ENCODE measurements around the gene ATP8B3. TPM values are rescaled to one million over a fixed set of nuclear protein-coding genes. Genes with fewer than 3 reads are reported as not detected.

The ATP8B3 gene
- polyA plus RNA-seq, 2 of the 4 experiments (the other 2 are of a cell fraction) = 2.7 to 3.9 TPM

- ATAC-seq = no peak
- TF ChIP-seq RAD21 (conservative IDR thresholded peaks at IDR 0.05 in 1 of 2, IDR thresholded peaks at IDR 0.05 in 1 of 2) (no peak), ZFP36 (IDR thresholded peaks at IDR 0.05; ENCODE audit: borderline replicate concordance, partially characterized antibody) (no peak), POLR2A (IDR thresholded peaks at IDR 0.05; ENCODE audit: low read length) (no peak), TFCP2L1 (CRISPR knock-in tag; IDR thresholded peaks at IDR 0.05) (no peak), CEBPB (IDR thresholded peaks at IDR 0.05) (no peak), HOXA7 (CRISPR knock-in tag; IDR thresholded peaks at IDR 0.05) (no peak), HDAC2 (IDR thresholded peaks at IDR 0.05) (no peak), EHMT2 (IDR thresholded peaks at IDR 0.05; ENCODE audit: low read depth) (no peak), HES2 (IDR thresholded peaks at IDR 0.05) (no peak), SMC3 (IDR thresholded peaks at IDR 0.05) (no peak), NPAS2 (CRISPR knock-in tag; IDR thresholded peaks at IDR 0.05; ENCODE audit: borderline replicate concordance) (no peak), POLR2AphosphoS2 (conservative IDR thresholded peaks at IDR 0.05; ENCODE audit: low read length) (no peak), CHD2 (IDR thresholded peaks at IDR 0.05; ENCODE audit: low read length, partially characterized antibody) (no peak), ESRRA (IDR thresholded peaks at IDR 0.05; ENCODE audit: borderline replicate concordance, low read length) (no peak)
- H3K9me3 ChIP-seq = no peaks in the 10 kb centered on the region
- H3K4me2 ChIP-seq = no peak overlapping the region
- no peak overlapping the region for H3K27ac ChIP-seq
- WGBS (ENCODE audit: missing lambda C conversion rate) = 94% methylated on average over 18 of the region's 26 CpGs
- ChIA-PET CTCF (interaction anchor here (0.5 to 3.7 kb wide), 6 partner anchors 9 to 1896 kb away, joined by 3 to 29 read pairs (median 8); no protein-coding TSS in a partner anchor), POLR2A (no interaction called here)
- peaks cover 13% of the 10 kb centered on the region for H3K4me1 ChIP-seq
- H3K4me3 ChIP-seq = no peak overlapping the region
- no peak for FAIRE-seq
- no peak for DNase-seq (ENCODE audit: low read depth in 1 of 2, low spot score in 1 of 2)
These were observed 2.9 kb upstream of the ATP8B3 start for GRCh38 chr19:1814833-1815604.

- H3K4me1 ChIP-seq = peaks cover 13% of the 10 kb centered on the region
These were observed 2.3 kb upstream of the ATP8B3 start for GRCh38 chr19:1814391-1814790.

More at GRCh38 chr19:1814391-1814790, 2.3 kb upstream of the ATP8B3 start:
- POLR2A ChIA-PET = no interaction called here
- no peaks in the 10 kb centered on the region for H3K9me3 ChIP-seq
- no peak overlapping the region for H3K4me3 ChIP-seq
- no peak overlapping the region for H3K27ac ChIP-seq
- H3K4me2 ChIP-seq = no peak overlapping the region
- WGBS (ENCODE audit: missing lambda C conversion rate) = 83% methylated on average over 9 of the region's 10 CpGs
- ATAC-seq (no peak), DNase-seq (ENCODE audit: low read depth in 1 of 2, low spot score in 1 of 2) (no peak), FAIRE-seq (no peak)
- CTCF ChIA-PET = interaction anchor here (0.5 to 3.7 kb wide), 8 partner anchors 9 to 1896 kb away, joined by 3 to 29 read pairs (median 6); no protein-coding TSS in a partner anchor
- TF ChIP-seq TFCP2L1 (CRISPR knock-in tag; IDR thresholded peaks at IDR 0.05) (no peak), SMC3 (IDR thresholded peaks at IDR 0.05) (no peak), POLR2AphosphoS2 (conservative IDR thresholded peaks at IDR 0.05; ENCODE audit: low read length) (no peak), HMGXB4 (CRISPR knock-in tag; IDR thresholded peaks at IDR 0.05; ENCODE audit: borderline replicate concordance) (no peak), CHD2 (IDR thresholded peaks at IDR 0.05; ENCODE audit: low read length, partially characterized antibody) (no peak), ZFP36 (IDR thresholded peaks at IDR 0.05; ENCODE audit: borderline replicate concordance, partially characterized antibody) (no peak), CBX2 (IDR thresholded peaks at IDR 0.05; ENCODE audit: borderline replicate concordance, low read depth) (no peak), CBX8 (IDR thresholded peaks at IDR 0.05) (no peak), KDM1A (IDR thresholded peaks at IDR 0.05; ENCODE audit: low read depth) (no peak), HOXB13 (CRISPR knock-in tag; IDR thresholded peaks at IDR 0.05; ENCODE audit: low read depth) (no peak), KDM5A (IDR thresholded peaks at IDR 0.05) (no peak), NFE2L2 (conservative IDR thresholded peaks at IDR 0.05; ENCODE audit: low read length) (no peak), JUN (IDR thresholded peaks at IDR 0.05) (no peak), EHMT2 (IDR thresholded peaks at IDR 0.05; ENCODE audit: low read depth) (no peak), HES2 (IDR thresholded peaks at IDR 0.05) (no peak), FOXS1 (CRISPR knock-in tag; IDR thresholded peaks at IDR 0.05) (no peak), MYC (IDR thresholded peaks at IDR 0.05; ENCODE audit: borderline replicate concordance, low read length) (no peak), FOSL2 (IDR thresholded peaks at IDR 0.05) (no peak), FOSL2 (CRISPR knock-in tag; IDR thresholded peaks at IDR 0.05) (no peak)
- TF ChIP-seq, protein P1, sequence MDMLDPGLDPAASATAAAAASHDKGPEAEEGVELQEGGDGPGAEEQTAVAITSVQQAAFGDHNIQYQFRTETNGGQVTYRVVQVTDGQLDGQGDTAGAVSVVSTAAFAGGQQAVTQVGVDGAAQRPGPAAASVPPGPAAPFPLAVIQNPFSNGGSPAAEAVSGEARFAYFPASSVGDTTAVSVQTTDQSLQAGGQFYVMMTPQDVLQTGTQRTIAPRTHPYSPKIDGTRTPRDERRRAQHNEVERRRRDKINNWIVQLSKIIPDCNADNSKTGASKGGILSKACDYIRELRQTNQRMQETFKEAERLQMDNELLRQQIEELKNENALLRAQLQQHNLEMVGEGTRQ (IDR thresholded peaks at IDR 0.05) = no peak
